NCI-H1092 treated with DMSO at 0.1 percent for 48 hours (cell line): ENCODE results near the gene USP54.

Experiments used
- DNase-seq: peaks from one replicate; lab custom pipeline; 2025; lab: John Stamatoyannopoulos, UW

USP54 gene

DNA sequence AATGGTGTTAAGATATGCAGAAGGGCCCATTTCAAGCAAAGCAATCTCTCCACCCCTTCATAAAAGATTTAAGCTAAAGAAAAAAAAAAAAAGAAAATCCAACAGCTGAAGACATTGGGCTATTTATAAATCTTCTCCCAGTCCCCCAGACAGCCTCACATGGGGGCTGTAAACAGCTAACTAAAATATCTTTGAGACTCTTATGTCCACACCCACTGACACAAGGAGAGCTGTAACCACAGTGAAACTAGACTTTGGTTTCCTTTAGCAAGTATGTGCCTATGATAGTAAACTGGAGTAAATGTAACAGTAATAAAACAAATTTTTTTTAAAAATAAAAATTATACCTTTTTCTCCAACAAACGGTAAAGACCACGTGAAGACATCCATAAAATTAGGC, 123.9 kb downstream of the USP54 start:
- no peak for DNase-seq

DNA sequence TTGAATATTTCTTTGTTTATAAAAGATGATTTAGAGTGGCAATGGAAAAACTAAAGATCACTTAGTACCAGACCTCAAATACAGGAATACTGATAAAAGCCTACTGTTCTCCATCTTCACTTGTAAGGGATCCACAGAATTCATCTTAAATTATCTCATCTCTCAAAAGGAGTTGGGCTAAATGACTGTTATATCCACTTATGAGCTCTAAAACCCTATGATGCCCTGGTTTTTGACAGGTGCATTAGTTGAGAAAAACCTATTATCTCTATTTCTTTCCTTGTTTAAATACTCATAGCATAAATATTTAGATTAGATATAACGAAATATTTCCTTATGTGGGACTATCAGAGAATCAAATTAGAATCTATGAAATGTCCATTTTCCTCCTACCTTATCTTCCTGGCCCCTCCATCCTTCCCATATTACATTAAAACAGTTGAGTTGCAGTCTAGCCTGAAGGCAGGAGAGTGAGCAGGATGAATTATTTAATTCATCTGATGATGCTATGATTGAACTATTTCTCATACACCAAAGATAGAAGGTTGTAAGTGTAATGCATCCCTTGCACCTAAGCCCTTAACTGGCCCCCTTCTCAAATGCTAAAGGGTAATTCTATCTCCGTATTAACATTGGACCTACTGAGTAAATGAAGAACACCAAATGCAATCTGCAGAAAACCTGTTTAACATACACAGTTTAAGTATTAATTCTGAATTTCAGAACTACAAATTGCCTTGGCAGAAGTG, 125.0 kb downstream of the USP54 start:
- DNase-seq: no peak

DNA sequence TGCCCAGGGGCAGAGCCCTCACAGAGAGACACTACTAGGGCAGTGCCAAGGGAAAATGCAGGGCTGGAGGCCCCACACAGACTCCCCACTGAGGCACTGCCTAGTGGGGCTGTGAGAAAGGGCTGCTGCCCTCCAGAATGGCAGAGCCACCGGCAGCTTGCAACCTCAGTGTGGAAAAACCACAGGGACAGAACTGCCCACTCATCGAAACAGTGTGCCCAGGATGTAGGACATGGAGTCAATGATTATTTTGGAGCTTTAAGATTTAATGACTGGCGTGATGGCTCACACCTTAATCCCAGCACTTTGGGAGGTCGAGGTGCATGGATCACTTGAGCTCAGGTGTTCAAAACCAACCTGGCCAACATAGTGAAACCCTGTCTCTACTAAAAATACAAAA, 130.2 kb downstream of the USP54 start:
- DNase-seq: no peak

DNA sequence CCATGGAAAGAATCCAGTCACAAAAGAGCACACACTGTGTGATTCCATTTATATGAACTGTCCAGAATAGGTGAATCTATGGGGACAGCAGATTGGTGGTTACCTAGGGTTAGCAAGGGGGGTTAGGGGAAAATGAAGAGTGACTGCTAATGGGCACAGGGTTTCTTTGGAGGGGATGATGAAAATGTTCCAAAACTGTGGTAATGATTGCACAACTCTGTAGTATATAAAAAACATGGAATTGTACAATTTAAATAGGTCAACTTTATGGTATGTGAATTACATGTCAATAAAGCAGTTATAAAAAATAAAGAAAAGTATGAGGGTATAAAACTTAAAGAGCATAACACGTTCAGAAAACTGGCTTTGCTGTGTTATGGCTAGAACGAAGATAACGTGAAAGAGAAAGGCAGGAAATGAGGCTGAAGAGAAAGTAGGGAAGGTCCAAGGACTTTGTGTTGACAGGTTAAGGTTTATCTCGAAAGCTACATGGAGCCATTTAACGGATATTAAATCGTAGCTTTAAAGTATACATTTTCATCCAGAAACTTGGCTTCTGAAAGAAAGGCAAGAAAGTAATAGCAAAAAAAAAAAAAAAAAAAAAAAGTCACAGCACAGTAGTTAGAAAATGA, 131.3 kb downstream of the USP54 start:
- DNase-seq: no peak

DNA sequence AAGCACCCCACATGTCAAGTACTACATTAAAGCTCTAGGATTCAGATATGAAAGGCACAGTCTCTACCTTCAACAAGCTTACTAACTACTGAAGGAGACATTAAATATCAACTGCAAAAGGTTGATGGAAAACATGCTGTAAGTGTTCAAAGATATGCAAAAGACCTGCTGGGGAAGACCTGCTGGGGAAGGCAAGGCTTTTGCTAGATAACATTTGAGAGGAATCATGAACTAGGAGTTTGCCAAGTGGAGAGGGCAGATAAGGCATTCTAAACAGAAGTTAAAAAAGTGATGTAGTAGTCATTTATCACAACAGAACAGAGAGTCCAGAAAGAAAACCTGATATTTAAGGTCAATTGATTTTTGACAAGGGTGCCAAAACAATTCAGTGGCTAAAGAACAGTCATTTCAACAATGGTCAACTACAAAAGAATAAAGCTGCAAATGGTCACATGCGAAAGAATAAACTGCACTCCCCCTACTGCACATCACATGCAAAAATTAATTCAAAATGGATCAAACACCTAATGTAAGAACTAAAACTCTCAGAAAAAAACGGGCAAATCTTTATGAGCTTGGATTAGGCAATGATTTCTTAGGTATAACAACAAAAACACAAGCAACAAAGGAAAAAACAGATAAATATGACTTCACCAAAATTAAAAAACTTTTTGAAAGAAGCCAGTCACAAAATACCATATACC, 134.8 kb downstream of the USP54 start:
- no peak for DNase-seq

DNA sequence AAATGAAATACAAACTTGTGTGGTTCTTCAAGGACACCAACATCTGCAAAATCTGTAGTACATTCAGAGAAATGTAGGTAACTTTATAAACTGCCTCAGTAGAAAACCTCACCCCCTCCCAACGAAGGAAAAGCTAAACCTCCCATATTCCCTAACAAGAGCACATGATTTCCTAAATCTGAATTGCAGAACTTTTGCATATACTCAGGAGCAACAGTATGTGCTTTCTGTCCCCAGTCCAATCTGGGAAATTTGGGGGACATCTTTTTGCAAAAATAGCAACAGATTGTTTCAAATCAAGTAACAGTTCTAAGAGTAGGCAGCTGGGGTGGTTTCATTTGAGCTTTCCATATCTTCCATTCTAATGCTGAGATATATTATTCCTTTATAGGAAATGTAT, 142.0 kb downstream of the USP54 start:
- no peak for DNase-seq

DNA sequence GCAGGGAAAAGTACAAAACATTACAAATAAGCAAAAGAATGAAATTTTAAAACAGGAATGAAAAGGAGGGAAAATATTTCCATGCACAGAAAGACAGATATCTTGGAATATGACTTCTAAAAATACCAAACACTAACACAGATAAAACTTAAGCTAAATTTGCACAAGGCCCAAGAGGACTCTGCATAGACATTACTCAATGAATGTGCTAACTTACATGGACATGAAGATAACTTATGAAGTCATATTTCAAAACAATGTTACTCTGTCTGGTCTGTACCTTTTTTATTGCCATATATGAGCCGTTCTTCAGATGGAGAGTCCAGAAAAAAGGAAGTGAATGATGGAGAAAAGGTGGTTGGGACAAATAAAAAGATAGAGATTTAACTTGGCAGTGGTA, 142.8 kb downstream of the USP54 start:
- DNase-seq: no peak
